Anterior cingulate cortex (tissue), 58 donors: ENCODE data around the gene ZMYND11.

ENCODE experiments used
- DNase-seq, 58 donors: peaks; one replicate each; lab custom pipeline; 2025; lab: John Stamatoyannopoulos, UW

ZMYND11 gene

GRCh38 chr10:135132-135600 is at the start of gene ZMYND11:
TSS of gene ZMYND11 (plus strand) at chr10:135455. CDS start at chr10:180013, 44,558 bp downstream.
- peak in 43 of 58 donors; percentile 24 to 74 (median 56) for DNase-seq

DNA sequence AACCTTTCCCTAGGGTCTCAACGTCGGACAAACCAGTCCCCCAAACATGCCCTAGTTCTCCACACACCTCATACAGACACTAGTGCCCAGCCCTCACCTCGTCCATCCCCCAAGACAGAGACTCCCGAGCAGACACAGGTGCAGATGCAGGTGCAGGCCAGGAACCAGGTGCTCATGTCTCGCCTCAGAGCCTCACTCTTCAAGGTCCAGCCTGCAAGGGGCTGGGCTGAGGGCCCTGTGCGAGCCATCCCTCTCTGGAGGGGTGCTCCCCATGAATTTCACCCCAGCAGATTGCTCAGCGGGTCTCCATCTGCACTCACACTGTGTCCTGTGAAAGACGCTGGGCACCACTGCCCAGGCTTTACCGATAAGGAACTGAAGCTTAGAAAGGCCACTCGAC is 49.2 kb upstream of the ZMYND11 start:
- DNase-seq = no peak

GRCh38 chr10:87177-88080 is 47.8 kb upstream of the ZMYND11 start:
- no peak for DNase-seq

GRCh38 chr10:88253-88652 is 47.0 kb upstream of the ZMYND11 start:
- no peak for DNase-seq

GRCh38 chr10:89248-89647 is 46.0 kb upstream of the ZMYND11 start:
- no peak for DNase-seq

DNA sequence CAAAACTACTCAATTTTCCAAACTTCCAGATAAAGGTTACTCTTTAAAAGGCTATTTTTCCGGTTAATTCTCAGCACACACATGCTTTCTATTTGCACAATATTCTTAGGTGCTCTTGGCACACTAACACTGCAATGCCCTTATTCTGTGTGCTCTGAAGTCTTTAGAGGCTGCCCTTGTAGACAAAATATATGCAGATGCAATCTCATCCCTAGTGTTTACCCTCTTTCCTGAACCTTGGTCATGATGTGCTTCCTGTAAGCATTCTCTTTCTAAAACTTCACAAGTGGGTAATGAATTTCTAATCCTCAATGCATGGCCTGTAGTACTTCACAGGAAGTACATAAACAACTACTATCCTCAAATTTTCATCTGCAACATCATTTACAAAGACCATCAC is 45.1 kb upstream of the ZMYND11 start:
- DNase-seq = no peak

- DNase-seq = no peak
These were observed 43.9 kb upstream of the ZMYND11 start for GRCh38 chr10:91313-91712.

GRCh38 chr10:92153-92552 is 43.1 kb upstream of the ZMYND11 start:
- no peak for DNase-seq

GRCh38 chr10:92846-93245 is 42.4 kb upstream of the ZMYND11 start:
- DNase-seq = no peak

DNA sequence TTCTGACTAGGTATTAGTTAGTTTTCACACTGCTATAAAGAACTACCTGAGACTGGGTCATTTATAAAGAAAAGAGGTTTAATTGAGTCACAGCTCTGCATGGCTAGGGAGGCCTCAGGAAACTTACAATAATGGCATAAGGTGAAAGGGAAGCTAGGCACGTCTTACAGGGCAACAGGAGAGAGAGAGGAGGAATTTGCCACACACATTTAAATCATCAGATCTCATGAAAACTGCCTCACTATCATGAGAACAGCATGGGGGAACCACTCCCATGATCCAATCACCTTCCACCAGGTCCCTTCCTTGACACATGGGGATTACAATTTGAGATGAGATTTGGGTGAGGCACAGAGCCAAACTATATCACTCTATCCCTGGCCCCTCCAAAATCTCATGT is 40.6 kb upstream of the ZMYND11 start:
- DNase-seq = no peak

- DNase-seq = no peak
These were observed 39.7 kb upstream of the ZMYND11 start for GRCh38 chr10:95356-96115.

GRCh38 chr10:96466-96865 is 38.8 kb upstream of the ZMYND11 start:
- no peak for DNase-seq

DNA sequence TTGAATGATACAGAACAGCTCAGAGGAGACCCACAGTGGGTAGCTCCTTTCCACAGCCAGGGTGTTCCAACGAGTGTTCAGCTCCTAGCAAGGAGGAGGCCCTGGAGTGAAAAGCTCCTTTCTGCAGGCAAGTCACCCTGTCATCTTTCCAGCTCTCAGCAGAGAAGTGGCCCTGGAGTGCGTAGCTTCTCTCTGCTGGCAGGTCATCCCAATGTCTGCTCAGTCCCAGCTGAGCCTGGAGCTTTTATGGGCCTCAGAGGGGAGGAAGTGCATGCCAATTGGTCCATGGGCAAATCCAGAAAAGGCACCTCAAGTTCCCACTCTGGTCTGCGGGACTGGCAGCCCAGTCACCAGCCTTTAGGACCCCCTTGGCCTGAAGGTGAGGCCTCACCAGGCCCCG is 30.8 kb upstream of the ZMYND11 start:
- DNase-seq = no peak

- no peak for DNase-seq
These were observed 30.2 kb upstream of the ZMYND11 start for GRCh38 chr10:104862-105565.

DNA sequence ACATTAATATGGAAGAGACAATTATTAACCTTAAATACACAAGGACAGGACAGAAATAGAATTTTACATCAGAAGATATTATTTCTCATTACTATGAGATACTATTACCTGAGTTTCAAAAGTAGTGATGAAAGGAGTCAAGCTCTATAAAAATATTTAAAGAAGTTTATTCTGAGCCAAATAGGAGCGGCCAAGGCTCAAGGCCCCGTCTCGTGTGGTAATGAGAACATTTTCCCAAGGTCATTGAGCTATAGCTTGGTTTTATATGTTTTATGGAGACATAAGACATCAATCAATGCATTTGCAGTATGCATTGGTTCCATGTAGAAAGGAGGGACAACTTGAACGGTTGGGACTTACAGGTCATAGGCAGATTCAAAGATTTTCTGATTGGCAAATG is 29.4 kb upstream of the ZMYND11 start:
- DNase-seq = no peak

GRCh38 chr10:106740-107139 is 28.5 kb upstream of the ZMYND11 start:
- no peak for DNase-seq

DNA sequence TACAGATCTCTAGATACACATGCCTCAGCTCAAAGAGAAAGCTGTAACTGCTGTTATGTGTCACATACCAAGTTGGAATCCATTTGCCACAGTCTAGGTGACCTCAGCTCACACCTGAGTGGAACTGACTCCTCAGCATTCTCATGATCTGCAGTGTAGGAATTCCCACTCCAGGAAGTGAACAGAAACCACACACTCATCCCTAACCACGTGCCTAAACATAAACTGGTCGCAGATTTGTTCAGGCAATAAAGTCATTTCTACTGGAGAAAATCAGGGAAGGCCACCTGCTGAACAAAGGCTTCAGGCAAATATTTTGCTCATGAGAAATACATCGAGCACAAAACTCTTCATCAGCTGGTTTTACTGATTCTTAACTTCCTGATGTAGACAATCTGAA is 23.0 kb upstream of the ZMYND11 start:
- DNase-seq = no peak

GRCh38 chr10:124874-125273 is 10.4 kb upstream of the ZMYND11 start:
- no peak for DNase-seq

DNA sequence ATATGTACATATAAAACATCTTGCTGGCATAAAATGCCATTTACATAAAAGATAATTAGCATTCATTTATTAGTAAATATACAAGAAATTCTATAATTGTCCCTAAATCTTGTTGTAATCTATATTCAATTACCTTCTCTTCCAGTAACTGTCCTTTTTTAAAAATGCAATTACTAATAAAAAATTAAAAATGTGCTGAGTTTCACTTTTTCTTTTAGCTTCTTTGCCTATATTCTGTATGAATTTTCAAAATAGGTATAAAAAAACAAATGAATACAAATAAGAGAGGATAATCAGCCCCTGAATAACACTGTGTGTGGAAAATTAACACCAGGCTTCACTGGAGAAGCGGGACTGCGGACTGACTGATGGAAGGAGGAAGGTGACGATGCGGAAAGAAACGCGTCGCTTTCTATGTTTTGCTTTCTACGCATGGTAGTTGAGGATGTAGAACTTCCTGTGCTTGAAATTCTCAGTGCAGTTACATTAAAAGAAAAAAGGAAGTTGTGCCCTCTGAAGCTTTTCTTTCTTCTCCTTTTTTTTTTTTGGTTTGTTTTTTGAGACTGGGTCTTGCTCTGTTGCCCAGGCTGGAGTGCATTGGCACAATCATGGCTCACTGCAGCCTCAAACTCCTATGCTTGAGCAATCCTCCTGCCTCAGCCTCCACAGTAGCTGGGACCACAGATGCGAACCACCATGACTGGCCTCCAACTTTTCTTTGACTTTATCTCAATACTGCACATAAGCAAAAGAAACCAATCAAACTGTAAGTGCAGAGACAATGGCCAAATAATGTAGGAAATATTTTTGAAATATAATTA is 7.4 kb upstream of the ZMYND11 start:
- DNase-seq = peak in 3 of 58 donors; percentile 1 to 19 (median 16)

- no peak for DNase-seq
These were observed 5.4 kb upstream of the ZMYND11 start for GRCh38 chr10:129810-130209.
